ENCODE data around the gene CTDSPL. TPM values are rescaled to one million over a fixed set of nuclear protein-coding genes. Genes with fewer than 3 reads are reported as not detected.

Gene CTDSPL
- total and polyA plus RNA-seq, 2 of the 13 experiments (the other 11 are each of a cell fraction or from before 2014, with no cell fraction given) = 26.1 to 142 TPM

DNA sequence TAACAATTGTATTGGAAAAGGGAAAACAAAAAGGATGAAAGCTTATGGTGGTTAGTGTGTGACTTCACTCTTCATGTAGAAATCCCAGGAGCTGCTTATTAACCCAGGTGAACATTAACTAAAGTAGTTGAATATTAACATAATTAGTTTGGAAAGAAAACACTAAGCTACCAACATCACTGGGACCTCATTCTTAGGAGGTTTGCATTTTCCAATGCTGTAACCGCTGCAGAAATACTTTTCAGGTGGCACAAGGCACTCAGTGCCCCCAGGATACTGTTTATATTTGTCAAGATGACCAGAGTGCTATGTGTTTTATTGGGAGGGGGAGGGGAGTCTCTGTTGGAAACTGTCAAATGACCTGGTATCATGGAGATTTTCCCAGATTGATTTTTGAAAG, 103.0 kb downstream of the CTDSPL start (continued):
- TF ChIP-seq SOX6 (IDR thresholded peaks at IDR 0.05) (no peak), SOX6 (CRISPR knock-in tag; IDR thresholded peaks at IDR 0.05) (peak; percentile 87), RARA (CRISPR knock-in tag; IDR thresholded peaks at IDR 0.05) (peak; percentile 31; the same call in 1 of the 2 replicates), GABPA (IDR thresholded peaks at IDR 0.05; ENCODE audit: low read depth, low read length) (no peak), GABPA (CRISPR knock-in tag; IDR thresholded peaks at IDR 0.05; ENCODE audit: low read depth) (peak; percentile 9; the same call in 1 of the 2 replicates), ARNTL (CRISPR knock-in tag; IDR thresholded peaks at IDR 0.05) (peak; percentile 46; the same call in 1 of the 2 replicates), ZNF24 (IDR thresholded peaks at IDR 0.05) (no peak), ATF7-NPFF (CRISPR knock-in tag; IDR thresholded peaks at IDR 0.05; ENCODE audit: low read depth) (0 out of 2 replicates have a peak, but pooled peaks have one; percentile 55), POLR2A (IDR thresholded peaks at IDR 0.05; ENCODE audit: insufficient read depth in 1 of 2, low read depth in 2 of 2, low read length in 2 of 2) (0 out of 4 replicates have a peak, but pooled peaks of 1 of the 2 experiments have one; percentile 17), MIER2 (CRISPR knock-in tag; IDR thresholded peaks at IDR 0.05) (no peak), FOXJ3 (CRISPR knock-in tag; IDR thresholded peaks at IDR 0.05; ENCODE audit: borderline replicate concordance) (peak; percentile 66; the same call in 1 of the 2 replicates)
- TF ChIP-seq, protein P1, sequence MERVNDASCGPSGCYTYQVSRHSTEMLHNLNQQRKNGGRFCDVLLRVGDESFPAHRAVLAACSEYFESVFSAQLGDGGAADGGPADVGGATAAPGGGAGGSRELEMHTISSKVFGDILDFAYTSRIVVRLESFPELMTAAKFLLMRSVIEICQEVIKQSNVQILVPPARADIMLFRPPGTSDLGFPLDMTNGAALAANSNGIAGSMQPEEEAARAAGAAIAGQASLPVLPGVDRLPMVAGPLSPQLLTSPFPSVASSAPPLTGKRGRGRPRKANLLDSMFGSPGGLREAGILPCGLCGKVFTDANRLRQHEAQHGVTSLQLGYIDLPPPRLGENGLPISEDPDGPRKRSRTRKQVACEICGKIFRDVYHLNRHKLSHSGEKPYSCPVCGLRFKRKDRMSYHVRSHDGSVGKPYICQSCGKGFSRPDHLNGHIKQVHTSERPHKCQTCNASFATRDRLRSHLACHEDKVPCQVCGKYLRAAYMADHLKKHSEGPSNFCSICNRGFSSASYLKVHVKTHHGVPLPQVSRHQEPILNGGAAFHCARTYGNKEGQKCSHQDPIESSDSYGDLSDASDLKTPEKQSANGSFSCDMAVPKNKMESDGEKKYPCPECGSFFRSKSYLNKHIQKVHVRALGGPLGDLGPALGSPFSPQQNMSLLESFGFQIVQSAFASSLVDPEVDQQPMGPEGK (CRISPR knock-in tag; IDR thresholded peaks at IDR 0.05) = peak; percentile 57; the same call in 1 of the 2 replicates
- TF ChIP-seq, protein P2, sequence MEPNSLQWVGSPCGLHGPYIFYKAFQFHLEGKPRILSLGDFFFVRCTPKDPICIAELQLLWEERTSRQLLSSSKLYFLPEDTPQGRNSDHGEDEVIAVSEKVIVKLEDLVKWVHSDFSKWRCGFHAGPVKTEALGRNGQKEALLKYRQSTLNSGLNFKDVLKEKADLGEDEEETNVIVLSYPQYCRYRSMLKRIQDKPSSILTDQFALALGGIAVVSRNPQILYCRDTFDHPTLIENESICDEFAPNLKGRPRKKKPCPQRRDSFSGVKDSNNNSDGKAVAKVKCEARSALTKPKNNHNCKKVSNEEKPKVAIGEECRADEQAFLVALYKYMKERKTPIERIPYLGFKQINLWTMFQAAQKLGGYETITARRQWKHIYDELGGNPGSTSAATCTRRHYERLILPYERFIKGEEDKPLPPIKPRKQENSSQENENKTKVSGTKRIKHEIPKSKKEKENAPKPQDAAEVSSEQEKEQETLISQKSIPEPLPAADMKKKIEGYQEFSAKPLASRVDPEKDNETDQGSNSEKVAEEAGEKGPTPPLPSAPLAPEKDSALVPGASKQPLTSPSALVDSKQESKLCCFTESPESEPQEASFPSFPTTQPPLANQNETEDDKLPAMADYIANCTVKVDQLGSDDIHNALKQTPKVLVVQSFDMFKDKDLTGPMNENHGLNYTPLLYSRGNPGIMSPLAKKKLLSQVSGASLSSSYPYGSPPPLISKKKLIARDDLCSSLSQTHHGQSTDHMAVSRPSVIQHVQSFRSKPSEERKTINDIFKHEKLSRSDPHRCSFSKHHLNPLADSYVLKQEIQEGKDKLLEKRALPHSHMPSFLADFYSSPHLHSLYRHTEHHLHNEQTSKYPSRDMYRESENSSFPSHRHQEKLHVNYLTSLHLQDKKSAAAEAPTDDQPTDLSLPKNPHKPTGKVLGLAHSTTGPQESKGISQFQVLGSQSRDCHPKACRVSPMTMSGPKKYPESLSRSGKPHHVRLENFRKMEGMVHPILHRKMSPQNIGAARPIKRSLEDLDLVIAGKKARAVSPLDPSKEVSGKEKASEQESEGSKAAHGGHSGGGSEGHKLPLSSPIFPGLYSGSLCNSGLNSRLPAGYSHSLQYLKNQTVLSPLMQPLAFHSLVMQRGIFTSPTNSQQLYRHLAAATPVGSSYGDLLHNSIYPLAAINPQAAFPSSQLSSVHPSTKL (CRISPR knock-in tag; IDR thresholded peaks at IDR 0.05) = peak; percentile 77
- TF ChIP-seq, protein P3, sequence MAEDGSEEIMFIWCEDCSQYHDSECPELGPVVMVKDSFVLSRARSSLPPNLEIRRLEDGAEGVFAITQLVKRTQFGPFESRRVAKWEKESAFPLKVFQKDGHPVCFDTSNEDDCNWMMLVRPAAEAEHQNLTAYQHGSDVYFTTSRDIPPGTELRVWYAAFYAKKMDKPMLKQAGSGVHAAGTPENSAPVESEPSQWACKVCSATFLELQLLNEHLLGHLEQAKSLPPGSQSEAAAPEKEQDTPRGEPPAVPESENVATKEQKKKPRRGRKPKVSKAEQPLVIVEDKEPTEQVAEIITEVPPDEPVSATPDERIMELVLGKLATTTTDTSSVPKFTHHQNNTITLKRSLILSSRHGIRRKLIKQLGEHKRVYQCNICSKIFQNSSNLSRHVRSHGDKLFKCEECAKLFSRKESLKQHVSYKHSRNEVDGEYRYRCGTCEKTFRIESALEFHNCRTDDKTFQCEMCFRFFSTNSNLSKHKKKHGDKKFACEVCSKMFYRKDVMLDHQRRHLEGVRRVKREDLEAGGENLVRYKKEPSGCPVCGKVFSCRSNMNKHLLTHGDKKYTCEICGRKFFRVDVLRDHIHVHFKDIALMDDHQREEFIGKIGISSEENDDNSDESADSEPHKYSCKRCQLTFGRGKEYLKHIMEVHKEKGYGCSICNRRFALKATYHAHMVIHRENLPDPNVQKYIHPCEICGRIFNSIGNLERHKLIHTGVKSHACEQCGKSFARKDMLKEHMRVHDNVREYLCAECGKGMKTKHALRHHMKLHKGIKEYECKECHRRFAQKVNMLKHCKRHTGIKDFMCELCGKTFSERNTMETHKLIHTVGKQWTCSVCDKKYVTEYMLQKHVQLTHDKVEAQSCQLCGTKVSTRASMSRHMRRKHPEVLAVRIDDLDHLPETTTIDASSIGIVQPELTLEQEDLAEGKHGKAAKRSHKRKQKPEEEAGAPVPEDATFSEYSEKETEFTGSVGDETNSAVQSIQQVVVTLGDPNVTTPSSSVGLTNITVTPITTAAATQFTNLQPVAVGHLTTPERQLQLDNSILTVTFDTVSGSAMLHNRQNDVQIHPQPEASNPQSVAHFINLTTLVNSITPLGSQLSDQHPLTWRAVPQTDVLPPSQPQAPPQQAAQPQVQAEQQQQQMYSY (CRISPR knock-in tag; IDR thresholded peaks at IDR 0.05) = no peak
- TF ChIP-seq, protein P4, sequence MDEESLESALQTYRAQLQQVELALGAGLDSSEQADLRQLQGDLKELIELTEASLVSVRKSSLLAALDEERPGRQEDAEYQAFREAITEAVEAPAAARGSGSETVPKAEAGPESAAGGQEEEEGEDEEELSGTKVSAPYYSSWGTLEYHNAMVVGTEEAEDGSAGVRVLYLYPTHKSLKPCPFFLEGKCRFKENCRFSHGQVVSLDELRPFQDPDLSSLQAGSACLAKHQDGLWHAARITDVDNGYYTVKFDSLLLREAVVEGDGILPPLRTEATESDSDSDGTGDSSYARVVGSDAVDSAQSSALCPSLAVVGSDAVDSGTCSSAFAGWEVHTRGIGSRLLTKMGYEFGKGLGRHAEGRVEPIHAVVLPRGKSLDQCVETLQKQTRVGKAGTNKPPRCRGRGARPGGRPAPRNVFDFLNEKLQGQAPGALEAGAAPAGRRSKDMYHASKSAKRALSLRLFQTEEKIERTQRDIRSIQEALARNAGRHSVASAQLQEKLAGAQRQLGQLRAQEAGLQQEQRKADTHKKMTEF (CRISPR knock-in tag; IDR thresholded peaks at IDR 0.05) = peak; percentile 46

All from HepG2 (cell line).